Spinal cord (tissue), 10 donors: ENCODE data around the gene CNGA4. TPM values are rescaled to one million over a fixed set of nuclear protein-coding genes. Genes with fewer than 3 reads are reported as not detected.
"Not testable (repeated sequence)": the region's sequence is repeated elsewhere in the genome, so short reads cannot be mapped to it uniquely, and the experiment has no call there.

Source experiments
- DNase-seq, 6 donors: peaks; one replicate each; pipeline versions ENCODE4 v3.0.0 to v3.0.0-alpha.2; 2013 to 2015; ENCODE audit warnings: low spot score in 6 of 6, low read depth in 4 of 6
- H3K27ac ChIP-seq: one replicate; pipeline ENCODE4 v1.5.1; 2013; ENCODE audit warnings: low read depth, low read length, control low read depth
- H3K27me3 ChIP-seq: one replicate; pipeline ENCODE4 v1.6.1; 2013; ENCODE audit warnings: low read length; ENCODE audit not compliant: control insufficient read depth, insufficient read depth
- H3K36me3 ChIP-seq: one replicate; pipeline ENCODE4 v1.6.1; 2013; ENCODE audit warnings: low read length; ENCODE audit not compliant: control insufficient read depth, insufficient read depth
- H3K4me1 ChIP-seq: one replicate; pipeline ENCODE4 v1.6.1; 2013; ENCODE audit warnings: low read length; ENCODE audit not compliant: control insufficient read depth, insufficient read depth
- H3K4me3 ChIP-seq: one replicate; pipeline ENCODE4 v1.5.1; 2013; ENCODE audit warnings: low read depth, low read length, control low read depth
- H3K9me3 ChIP-seq: one replicate; pipeline ENCODE4 v1.6.1; 2013; ENCODE audit warnings: low read length; ENCODE audit not compliant: control insufficient read depth, insufficient read depth
- WGBS: methylation state at CpG from one replicate; pipeline ENCODE4 v1.1.5; 2013; ENCODE audit warnings: missing lambda C conversion rate; ENCODE audit not compliant: insufficient coverage; 5-methylcytosine and 5-hydroxymethylcytosine counted together
- polyA plus RNA-seq, 2 donors: library from polyadenylated mRNA; unstranded; fragments of 120-200 nt; gene quantifications; one replicate each; pipeline ENCODE4 v1.2.1, GENCODE V29; 2013; ENCODE audit not compliant: insufficient read length in 2 of 2
- total RNA-seq, 2 donors: library from RNA; depleted of rRNA in 1 of 2; stranded (reverse); fragments of 120-200 nt in 1 of 2; fragments of >200 nt in 1 of 2; gene quantifications; one replicate each; pipeline versions ENCODE4 v1.2.3 to v1.2.4, GENCODE V29; 2013 to 2014
- donor health status: healthy.

Gene CNGA4
- total and polyA plus RNA-seq, 4 donors: 0.20 to 0.78 (median 0.53) TPM

DNA sequence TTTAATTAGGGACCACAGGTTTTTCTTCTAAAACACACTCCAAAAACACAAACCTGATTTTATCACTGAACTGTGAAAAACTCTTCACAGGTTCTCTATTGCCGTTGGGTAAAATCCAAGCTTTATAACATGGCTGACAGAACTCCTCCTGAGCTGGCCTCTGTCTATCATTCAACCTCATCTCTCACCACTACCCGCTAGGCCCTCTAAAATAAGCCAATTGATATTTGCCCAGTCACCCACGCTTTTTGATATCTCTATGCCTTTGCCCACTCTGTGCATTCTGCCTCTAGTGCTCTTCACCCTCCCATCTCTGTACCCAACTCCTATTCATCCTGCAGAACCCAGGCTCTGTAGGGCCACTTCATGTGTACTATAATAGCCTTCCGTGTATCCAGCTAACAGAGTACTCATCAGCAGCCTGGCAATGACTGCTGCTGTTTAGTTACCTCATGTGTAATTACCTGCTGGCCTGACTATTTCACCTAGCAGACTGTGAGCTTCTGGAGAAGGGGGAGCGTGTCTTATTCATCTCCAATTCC lies 1.1 kb upstream of the CNGA4 start:
- 85% methylated on average over 4 of the region's 5 CpGs for WGBS
- Histone ChIP-seq H3K27ac (no peak overlapping the region), H3K36me3 (no peaks in the 10 kb centered on the region), H3K4me1 (peaks cover 12% of the 10 kb centered on the region), H3K9me3 (no peaks in the 10 kb centered on the region), H3K27me3 (no peaks in the 10 kb centered on the region), H3K4me3 (no peak overlapping the region)
- no peak for DNase-seq

DNA sequence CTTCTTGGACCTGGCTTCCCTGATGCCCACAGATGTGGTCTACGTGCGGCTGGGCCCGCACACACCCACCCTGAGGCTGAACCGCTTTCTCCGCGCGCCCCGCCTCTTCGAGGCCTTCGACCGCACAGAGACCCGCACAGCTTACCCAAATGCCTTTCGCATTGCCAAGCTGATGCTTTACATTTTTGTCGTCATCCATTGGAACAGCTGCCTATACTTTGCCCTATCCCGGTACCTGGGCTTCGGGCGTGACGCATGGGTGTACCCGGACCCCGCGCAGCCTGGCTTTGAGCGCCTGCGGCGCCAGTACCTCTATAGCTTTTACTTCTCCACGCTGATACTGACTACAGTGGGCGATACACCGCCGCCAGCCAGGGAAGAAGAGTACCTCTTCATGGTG lies 1.2 kb downstream of the CNGA4 start:
- Histone ChIP-seq H3K4me1 (peaks cover 6% of the 10 kb centered on the region), H3K27me3 (no peaks in the 10 kb centered on the region), H3K36me3 (no peaks in the 10 kb centered on the region), H3K4me3 (no peak overlapping the region), H3K27ac (no peak overlapping the region), H3K9me3 (no peaks in the 10 kb centered on the region)
- 94% methylated on average over 28 of the region's 28 CpGs for WGBS
- no peak for DNase-seq

DNA sequence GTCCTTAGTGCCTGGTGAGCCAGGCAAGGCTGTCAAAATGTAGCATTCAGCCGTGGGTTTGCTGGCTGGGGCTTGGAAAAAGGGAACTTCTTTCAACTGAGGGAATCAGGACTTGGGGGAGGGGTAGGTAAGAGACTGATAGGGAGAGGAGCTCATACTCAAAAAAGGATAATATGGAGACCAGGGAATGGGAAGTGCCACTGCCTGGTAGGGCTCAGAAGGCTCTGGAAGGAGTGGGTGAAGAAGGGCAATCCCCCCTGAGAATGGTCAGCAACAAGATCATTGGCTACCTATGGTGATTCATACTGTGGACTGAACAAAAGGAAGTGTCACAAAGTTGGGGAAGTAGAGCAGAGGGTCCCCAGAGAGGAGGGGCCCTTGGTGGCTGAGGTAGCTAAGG lies 1.9 kb downstream of the CNGA4 start:
- no peak for DNase-seq
- no peaks in the 10 kb centered on the region for H3K36me3 ChIP-seq
- H3K4me3 ChIP-seq: no peak overlapping the region
- H3K27ac ChIP-seq: no peak overlapping the region
- WGBS: 100% methylated on average over 1 of the region's 1 CpG
- H3K27me3 ChIP-seq: no peaks in the 10 kb centered on the region
- no peaks in the 10 kb centered on the region for H3K4me1 ChIP-seq
- no peaks in the 10 kb centered on the region for H3K9me3 ChIP-seq

DNA sequence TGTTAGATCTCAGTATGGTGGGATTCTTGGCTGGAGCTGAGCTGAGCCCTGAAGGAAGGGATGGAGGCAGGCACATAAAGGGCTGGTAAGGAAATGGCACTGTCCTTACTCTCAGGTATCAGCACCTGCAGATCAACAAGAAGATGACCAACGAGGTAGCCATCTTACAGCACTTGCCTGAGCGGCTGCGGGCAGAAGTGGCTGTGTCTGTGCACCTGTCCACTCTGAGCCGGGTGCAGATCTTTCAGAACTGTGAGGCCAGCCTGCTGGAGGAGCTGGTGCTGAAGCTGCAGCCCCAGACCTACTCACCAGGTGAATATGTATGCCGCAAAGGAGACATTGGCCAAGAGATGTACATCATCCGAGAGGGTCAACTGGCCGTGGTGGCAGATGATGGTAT lies 2.4 kb downstream of the CNGA4 start:
- no peaks in the 10 kb centered on the region for H3K9me3 ChIP-seq
- no peaks in the 10 kb centered on the region for H3K27me3 ChIP-seq
- H3K36me3 ChIP-seq: no peaks in the 10 kb centered on the region
- WGBS: 94% methylated on average over 7 of the region's 7 CpGs
- DNase-seq: no peak
- no peak overlapping the region for H3K4me3 ChIP-seq
- H3K4me1 ChIP-seq: no peaks in the 10 kb centered on the region
- no peak overlapping the region for H3K27ac ChIP-seq

DNA sequence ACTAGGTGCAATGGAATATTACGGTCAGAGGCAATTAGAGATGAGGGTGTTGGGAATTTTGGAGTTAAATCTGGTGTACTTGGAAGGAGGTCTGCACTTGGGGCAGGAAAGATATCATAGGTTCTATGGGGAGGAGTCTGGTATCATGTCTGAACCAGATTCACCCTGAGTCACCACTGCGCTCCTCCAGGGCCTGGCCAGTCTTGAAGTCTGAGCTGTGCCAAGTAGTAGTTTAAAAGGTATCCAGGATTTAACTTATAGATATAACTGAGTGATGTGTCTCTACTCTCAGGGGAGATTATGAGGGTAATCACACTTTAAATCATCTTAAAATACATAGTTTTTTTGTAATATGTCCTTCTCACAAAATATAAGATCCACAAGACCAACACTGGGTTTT lies 6.6 kb downstream of the CNGA4 start:
- no peaks in the 10 kb centered on the region for H3K9me3 ChIP-seq
- no peaks in the 10 kb centered on the region for H3K36me3 ChIP-seq
- DNase-seq: no peak
- 100% methylated on average over 1 of the region's 2 CpGs for WGBS
- no peaks in the 10 kb centered on the region for H3K27me3 ChIP-seq
- H3K27ac ChIP-seq: no peak overlapping the region
- H3K4me3 ChIP-seq: no peak overlapping the region
- H3K4me1 ChIP-seq: no peaks in the 10 kb centered on the region

DNA sequence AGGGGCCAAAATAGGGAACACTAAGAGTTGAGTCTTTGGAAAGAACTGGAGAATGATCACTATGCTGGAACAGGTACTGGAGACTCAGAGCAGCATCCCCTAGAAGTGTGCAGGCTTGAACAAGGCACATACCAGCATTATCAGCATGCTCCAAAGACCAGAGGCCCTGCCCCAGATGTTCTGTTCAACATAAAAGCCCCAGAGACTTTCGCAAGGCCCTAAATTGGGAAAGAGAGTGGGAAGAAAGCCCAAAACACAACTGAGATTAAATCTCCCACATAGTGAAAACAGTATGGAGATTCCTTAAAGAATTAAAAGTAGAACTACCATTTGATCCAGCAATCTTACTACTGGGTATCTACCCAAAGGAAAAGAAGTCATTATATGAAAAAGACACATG lies 9.4 kb downstream of the CNGA4 start:
- no peak for DNase-seq
- Histone ChIP-seq H3K27me3 (no peaks in the 10 kb centered on the region), H3K4me1 (no peaks in the 10 kb centered on the region), H3K4me3 (no peak overlapping the region), H3K27ac (no peak overlapping the region), H3K9me3 (no peaks in the 10 kb centered on the region), H3K36me3 (no peaks in the 10 kb centered on the region)
- no CpG with 5 or more reads among the region's 1 CpG for WGBS

DNA sequence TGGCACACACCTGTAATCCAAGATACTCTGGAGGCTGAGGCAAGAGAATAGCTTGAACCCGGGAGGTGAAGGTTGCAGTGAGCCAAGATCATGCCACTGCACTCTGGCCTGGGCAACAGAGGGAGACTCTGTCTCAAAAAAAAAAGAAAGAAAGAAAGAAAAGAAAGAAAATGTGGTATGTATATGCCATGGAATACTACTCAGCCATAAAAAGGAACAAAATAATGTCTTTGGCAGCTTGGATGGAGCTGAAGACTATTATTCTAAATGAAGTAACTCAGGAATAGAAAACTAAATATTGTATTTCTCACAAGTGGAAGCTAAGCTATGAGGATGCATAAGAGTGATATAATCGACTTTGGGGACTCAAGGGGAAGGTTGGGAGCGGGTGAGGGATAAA lies 10.0 kb downstream of the CNGA4 start:
- not testable (repeated sequence) for H3K27me3 ChIP-seq, H3K27ac ChIP-seq
- WGBS: 100% methylated on average over 1 of the region's 3 CpGs

DNA sequence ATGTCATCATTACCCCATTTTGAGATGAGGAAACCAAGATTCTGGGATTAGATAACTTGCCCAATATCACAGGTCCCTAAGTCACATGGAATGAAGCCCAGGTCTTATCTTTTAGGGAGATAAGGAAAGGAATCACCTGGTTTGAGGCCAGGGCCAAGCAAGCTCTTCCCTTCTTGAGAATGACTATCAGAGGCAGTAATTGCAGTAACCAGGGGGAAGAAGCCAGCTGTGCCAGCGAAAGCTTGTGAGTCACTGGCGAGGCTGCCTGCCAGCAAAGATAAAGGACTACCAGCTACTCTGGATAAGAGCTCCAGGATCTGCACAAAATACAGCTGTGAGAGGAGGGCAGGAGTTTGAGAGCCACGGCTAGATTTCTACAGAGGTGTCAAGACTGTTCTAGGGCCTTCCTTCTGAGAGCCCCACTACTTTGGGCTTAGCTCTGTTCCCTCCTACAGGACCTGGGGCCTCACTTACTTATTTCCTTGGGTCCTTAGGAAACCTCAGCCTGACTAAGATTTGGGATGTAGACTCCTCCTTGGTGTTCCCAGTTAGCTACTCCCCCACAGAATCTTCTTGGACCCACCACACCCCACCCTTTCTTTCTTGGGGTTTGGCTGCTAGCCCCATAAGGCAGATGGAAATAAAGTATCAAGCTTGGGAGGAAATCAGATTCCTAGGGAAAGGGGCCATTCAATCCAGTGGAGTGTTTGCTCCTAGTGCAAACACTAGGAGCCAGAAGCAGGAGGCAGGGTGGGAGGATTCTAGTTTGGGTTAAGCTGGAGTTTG lies 11.1 kb downstream of the CNGA4 start:
- Histone ChIP-seq H3K27ac (no peak overlapping the region), H3K36me3 (no peaks in the 10 kb centered on the region), H3K9me3 (no peaks in the 10 kb centered on the region), H3K4me3 (no peak overlapping the region), H3K27me3 (no peaks in the 10 kb centered on the region), H3K4me1 (no peaks in the 10 kb centered on the region)
- no peak for DNase-seq
- WGBS: 79% methylated on average over 3 of the region's 3 CpGs

More for the DNA sequence above, 10.0 kb downstream of the CNGA4 start:
- H3K4me3 ChIP-seq, DNase-seq, H3K4me1 ChIP-seq, H3K9me3 ChIP-seq, H3K36me3 ChIP-seq: not testable (repeated sequence)

DNA sequence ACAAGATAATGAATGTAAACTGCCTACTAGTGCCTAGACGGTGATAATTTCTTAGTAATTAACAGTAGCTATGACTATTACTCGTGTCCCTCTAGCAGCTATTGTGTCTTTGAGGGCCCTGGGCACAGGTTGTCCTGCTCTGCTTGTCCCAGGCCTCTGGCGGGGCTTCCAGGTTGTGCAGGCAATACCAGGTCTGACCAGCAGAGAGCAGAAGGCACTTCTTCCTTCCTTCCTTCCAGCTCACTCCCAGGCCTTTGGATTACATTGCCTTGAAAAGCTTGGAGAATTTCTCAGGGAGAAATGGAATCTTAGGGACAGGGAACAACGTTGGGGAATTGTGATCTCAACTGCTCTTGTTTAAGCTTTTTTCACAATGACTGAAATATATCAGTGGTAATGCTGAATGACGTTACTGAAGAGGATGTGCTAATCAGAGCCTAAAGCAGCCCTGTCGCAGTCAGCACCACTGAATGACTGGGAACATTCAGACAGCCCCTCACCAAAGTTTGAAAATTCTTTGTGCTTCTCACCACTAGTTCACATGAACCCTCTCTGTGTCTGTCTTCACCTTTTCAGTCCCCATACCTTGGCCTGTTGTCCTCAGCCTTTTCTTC lies 12.3 kb downstream of the CNGA4 start:
- peak in 3 of 6 donors; percentile 38 to 90 (median 89) for DNase-seq
- H3K9me3 ChIP-seq: no peaks in the 10 kb centered on the region
- no peaks in the 10 kb centered on the region for H3K36me3 ChIP-seq
- H3K4me1 ChIP-seq: no peaks in the 10 kb centered on the region
- WGBS: 31% methylated on average over 3 of the region's 6 CpGs
- no peaks in the 10 kb centered on the region for H3K27me3 ChIP-seq
- no peak overlapping the region for H3K27ac ChIP-seq
- H3K4me3 ChIP-seq: no peak overlapping the region

DNA sequence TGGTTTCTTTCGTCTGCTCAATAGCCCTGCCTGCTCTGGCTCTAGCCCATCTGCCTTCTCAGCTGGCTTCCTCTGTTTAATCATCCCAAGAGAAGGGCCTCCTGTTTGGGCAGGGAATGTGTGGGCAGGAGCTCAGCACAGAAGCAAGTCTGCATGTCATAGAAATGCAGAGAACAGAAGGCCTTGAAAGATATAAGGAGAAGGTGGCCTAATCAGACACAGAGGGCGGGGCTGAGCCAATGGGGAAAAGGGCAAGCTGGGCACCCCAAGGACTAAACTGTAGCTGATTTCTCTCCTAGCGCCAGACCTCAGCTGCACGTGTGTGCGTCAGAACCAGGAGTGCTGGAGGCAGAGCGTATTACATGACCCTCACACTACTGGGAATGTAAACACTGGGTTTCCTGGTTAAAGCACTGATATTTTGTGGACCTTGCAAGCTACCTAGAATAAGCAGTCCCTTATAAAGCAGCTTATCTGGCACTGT lies 13.1 kb downstream of the CNGA4 start:
- no peaks in the 10 kb centered on the region for H3K4me1 ChIP-seq
- H3K27ac ChIP-seq: no peak overlapping the region
- no peaks in the 10 kb centered on the region for H3K9me3 ChIP-seq
- DNase-seq: peak in 1 of 6 donors; percentile 7
- WGBS: 76% methylated on average over 3 of the region's 6 CpGs
- H3K4me3 ChIP-seq: no peak overlapping the region
- H3K27me3 ChIP-seq: no peaks in the 10 kb centered on the region
- no peaks in the 10 kb centered on the region for H3K36me3 ChIP-seq
